ENCODE measurements around the gene TMEM132D. TPM values are rescaled to one million over a fixed set of nuclear protein-coding genes. Genes with fewer than 3 reads are reported as not detected.

TMEM132D gene
- total RNA-seq, 2 donors from 2014 or later = 4.4 to 14.2 TPM

DNA sequence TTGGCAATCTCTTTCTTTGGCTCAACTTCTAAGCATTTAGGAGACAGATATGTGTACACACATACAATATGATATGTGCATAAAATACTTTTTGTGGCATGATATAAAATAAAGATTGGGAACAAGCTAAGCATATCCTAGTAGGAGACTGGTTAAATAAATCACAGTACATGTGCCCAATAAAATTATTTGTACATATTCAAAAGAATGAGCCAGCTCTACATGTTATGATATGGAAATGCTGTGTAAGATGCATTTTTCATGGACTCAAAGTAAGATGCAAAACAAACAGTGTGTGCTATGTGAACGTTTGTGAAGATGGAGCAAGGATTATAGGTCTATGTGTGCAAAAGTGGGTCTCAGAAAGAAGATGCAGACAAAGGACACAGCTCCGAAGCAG is 311.4 kb downstream of the TMEM132D start:
- H3K9me3 Mint-ChIP-seq = peaks cover 17% of the 10 kb centered on the region
- no peak overlapping the region for H3K4me3 ChIP-seq (ENCODE audit: low read length)
- TF ChIP-seq, protein P1, sequence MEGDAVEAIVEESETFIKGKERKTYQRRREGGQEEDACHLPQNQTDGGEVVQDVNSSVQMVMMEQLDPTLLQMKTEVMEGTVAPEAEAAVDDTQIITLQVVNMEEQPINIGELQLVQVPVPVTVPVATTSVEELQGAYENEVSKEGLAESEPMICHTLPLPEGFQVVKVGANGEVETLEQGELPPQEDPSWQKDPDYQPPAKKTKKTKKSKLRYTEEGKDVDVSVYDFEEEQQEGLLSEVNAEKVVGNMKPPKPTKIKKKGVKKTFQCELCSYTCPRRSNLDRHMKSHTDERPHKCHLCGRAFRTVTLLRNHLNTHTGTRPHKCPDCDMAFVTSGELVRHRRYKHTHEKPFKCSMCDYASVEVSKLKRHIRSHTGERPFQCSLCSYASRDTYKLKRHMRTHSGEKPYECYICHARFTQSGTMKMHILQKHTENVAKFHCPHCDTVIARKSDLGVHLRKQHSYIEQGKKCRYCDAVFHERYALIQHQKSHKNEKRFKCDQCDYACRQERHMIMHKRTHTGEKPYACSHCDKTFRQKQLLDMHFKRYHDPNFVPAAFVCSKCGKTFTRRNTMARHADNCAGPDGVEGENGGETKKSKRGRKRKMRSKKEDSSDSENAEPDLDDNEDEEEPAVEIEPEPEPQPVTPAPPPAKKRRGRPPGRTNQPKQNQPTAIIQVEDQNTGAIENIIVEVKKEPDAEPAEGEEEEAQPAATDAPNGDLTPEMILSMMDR (conservative IDR thresholded peaks at IDR 0.05) = no peak
- H3K27ac ChIP-seq (ENCODE audit: low read depth, low read length) = no peak overlapping the region
- H3K9ac ChIP-seq (ENCODE audit: extremely low read depth, low read length, poor library complexity, severe bottlenecking) = no peak overlapping the region
- no peaks in the 10 kb centered on the region for H3K4me1 Mint-ChIP-seq
- no peaks in the 10 kb centered on the region for H3K4me1 ChIP-seq (ENCODE audit: control insufficient read depth, insufficient read depth, low read length)
- 74 to 90% methylated on average over 2 of the region's 2 CpGs for WGBS, 2 experiments (ENCODE audit: insufficient coverage in 1 of 2, insufficient read length in 1 of 2)
- H3K27me3 ChIP-seq (ENCODE audit: control insufficient read depth, insufficient read depth, low read length, poor library complexity, severe bottlenecking) = no peaks in the 10 kb centered on the region
- peaks cover 8% of the 10 kb centered on the region for H3K9me3 ChIP-seq (ENCODE audit: control insufficient read depth, low read length)
- no peaks in the 10 kb centered on the region for H3K36me3 ChIP-seq (ENCODE audit: control insufficient read depth, insufficient read depth, low read length)
- no peak overlapping the region for H3K27ac Mint-ChIP-seq
- H3K27me3 Mint-ChIP-seq (ENCODE audit: insufficient read depth) = no peaks in the 10 kb centered on the region
- peaks cover 17% of the 10 kb centered on the region for H3K36me3 Mint-ChIP-seq (ENCODE audit: low read depth)
- no peak for DNase-seq
- no peak overlapping the region for H3K4me3 Mint-ChIP-seq

DNA sequence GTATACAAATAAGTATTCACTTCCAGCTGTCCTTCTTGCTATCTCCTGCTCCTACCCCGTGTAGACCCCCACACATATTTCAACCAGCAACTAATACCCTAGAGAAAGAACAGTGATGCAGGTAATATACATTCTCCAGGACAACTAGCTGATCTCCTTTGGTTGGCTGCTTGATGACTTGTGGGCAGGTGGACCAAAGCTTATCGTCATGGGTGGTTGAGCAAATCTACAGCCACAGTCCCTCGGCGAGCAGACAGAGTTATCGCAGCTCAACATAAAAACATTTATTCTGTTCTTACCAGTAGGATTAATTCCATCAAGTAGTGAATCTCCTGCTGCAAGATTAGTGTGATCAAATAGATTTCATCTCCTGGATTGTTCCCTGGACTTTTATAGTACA is 314.3 kb downstream of the TMEM132D start:
- WGBS, 2 experiments (ENCODE audit: insufficient coverage in 1 of 2, insufficient read length in 1 of 2) = 90 to 100% methylated on average over 3 to 5 of the region's 5 CpGs
- Histone ChIP-seq H3K4me1 (ENCODE audit: control insufficient read depth, insufficient read depth, low read length) (no peaks in the 10 kb centered on the region), H3K27ac (ENCODE audit: low read depth, low read length) (no peak overlapping the region), H3K27me3 (ENCODE audit: control insufficient read depth, insufficient read depth, low read length, poor library complexity, severe bottlenecking) (no peaks in the 10 kb centered on the region), H3K9ac (ENCODE audit: extremely low read depth, low read length, poor library complexity, severe bottlenecking) (no peak overlapping the region), H3K4me3 (ENCODE audit: low read length) (no peak overlapping the region), H3K36me3 (ENCODE audit: control insufficient read depth, insufficient read depth, low read length) (no peaks in the 10 kb centered on the region), H3K9me3 (ENCODE audit: control insufficient read depth, low read length) (peaks cover 15% of the 10 kb centered on the region)
- Mint-ChIP-seq H3K27me3 (ENCODE audit: insufficient read depth) (no peaks in the 10 kb centered on the region), H3K27ac (no peak overlapping the region), H3K9me3 (peaks cover 25% of the 10 kb centered on the region), H3K4me3 (no peak overlapping the region), H3K36me3 (ENCODE audit: low read depth) (peaks cover 17% of the 10 kb centered on the region), H3K4me1 (no peaks in the 10 kb centered on the region)
- no peak for DNase-seq
- TF ChIP-seq, protein P1 (conservative IDR thresholded peaks at IDR 0.05) = no peak

DNA sequence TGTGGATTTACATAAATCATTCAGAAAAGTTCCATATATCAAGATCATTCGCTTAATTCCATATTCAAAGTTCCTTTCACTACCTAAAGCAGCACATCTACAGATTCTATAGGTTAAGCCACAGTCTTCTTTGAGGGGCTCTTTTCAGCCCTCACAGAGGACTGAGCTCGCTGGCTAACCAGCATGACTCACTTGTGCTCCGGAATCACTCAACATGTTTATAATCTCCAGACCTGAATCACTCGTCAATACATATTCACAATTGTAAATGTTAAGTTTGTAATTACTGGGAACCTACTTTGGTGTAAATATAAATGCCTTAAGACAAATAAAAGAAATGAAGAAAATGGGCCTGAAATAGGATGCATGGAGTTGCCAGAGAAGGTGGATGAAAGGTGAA is 315.7 kb downstream of the TMEM132D start:
- Mint-ChIP-seq H3K36me3 (ENCODE audit: low read depth) (peaks cover 17% of the 10 kb centered on the region), H3K27me3 (ENCODE audit: insufficient read depth) (no peaks in the 10 kb centered on the region), H3K27ac (no peak overlapping the region), H3K9me3 (peaks cover 25% of the 10 kb centered on the region), H3K4me1 (peaks cover 4% of the 10 kb centered on the region), H3K4me3 (no peak overlapping the region)
- no peak overlapping the region for H3K4me3 ChIP-seq (ENCODE audit: low read length)
- no peaks in the 10 kb centered on the region for H3K4me1 ChIP-seq (ENCODE audit: control insufficient read depth, insufficient read depth, low read length)
- no peak overlapping the region for H3K9ac ChIP-seq (ENCODE audit: extremely low read depth, low read length, poor library complexity, severe bottlenecking)
- TF ChIP-seq, protein P1 (conservative IDR thresholded peaks at IDR 0.05) = no peak
- no peaks in the 10 kb centered on the region for H3K36me3 ChIP-seq (ENCODE audit: control insufficient read depth, insufficient read depth, low read length)
- DNase-seq = no peak
- peaks cover 15% of the 10 kb centered on the region for H3K9me3 ChIP-seq (ENCODE audit: control insufficient read depth, low read length)
- no peak overlapping the region for H3K27ac ChIP-seq (ENCODE audit: low read depth, low read length)
- H3K27me3 ChIP-seq (ENCODE audit: control insufficient read depth, insufficient read depth, low read length, poor library complexity, severe bottlenecking) = no peaks in the 10 kb centered on the region
- 50 to 75% methylated on average over 2 to 4 of the region's 4 CpGs for WGBS, 2 experiments (ENCODE audit: insufficient coverage in 1 of 2, insufficient read length in 1 of 2)
